Adrenal gland (tissue), 19 donors: Measurements from ENCODE around the gene OR6S1. TPM values are rescaled to one million over a fixed set of nuclear protein-coding genes. Genes with fewer than 3 reads are reported as not detected.
A peak's percentile ranks its signal among the peaks of the same experiment; 100 is the strongest.

ENCODE experiments used
- DNase-seq, 7 donors: peaks; one replicate each; pipeline ENCODE4 v3.0.0-alpha.2; 2019 to 2020
- H3K27ac ChIP-seq, 5 donors: fragments of 200-600 bp; sonication (generic) in 4 of 5; 1 replicate in 3 of 5; 2 replicates in 2 of 5; pipeline versions ENCODE4 v1.5.1 to v1.8.0; 2016 to 2020; ENCODE audit warnings: mild to moderate bottlenecking in 1 of 5
- H3K27me3 ChIP-seq: fragments of 200-600 bp; 2 replicates; pipeline ENCODE4 v1.8.0; 2021
- H3K36me3 ChIP-seq, 2 donors: fragments of 200-600 bp; replicated peaks in 1 of 2; 1 replicate in 1 of 2; 2 replicates in 1 of 2; pipeline versions ENCODE4 v1.5.1 to v1.8.0; 2018 to 2022
- H3K4me1 ChIP-seq, 2 donors: fragments of 200-600 bp; replicated peaks in 1 of 2; 1 replicate in 1 of 2; 2 replicates in 1 of 2; pipeline versions ENCODE4 v1.5.1 to v1.8.0; 2018 to 2021
- H3K4me3 ChIP-seq, 4 donors: fragments of 200-600 bp; sonication (generic) in 3 of 4; one replicate each; pipeline ENCODE4 v1.5.1; 2016 to 2018
- H3K9me3 ChIP-seq, 3 donors: fragments of 200-600 bp; sonication (generic) in 1 of 3; replicated peaks in 1 of 3; 1 replicate in 2 of 3; 2 replicates in 1 of 3; pipeline versions ENCODE4 v1.5.1 to v1.8.0; 2016 to 2021
- POLR2A ChIP-seq, 2 donors: fragments of 450-650 bp; IDR thresholded peaks; one replicate each; pipeline ENCODE4 v1.6.1; 2017; ENCODE audit warnings: antibody characterized with exemption in 2 of 2, mild to moderate bottlenecking in 2 of 2, moderate library complexity in 1 of 2
- WGBS, 4 donors: extraction: QIAGEN DNeasy Blood & Tissue Kit in 2 of 4; methylation state at CpG; one replicate each; pipeline versions ENCODE4 v1.1.5 to v1.1.7; 2013 to 2017; 5-methylcytosine and 5-hydroxymethylcytosine counted together
- intact Hi-C, 2 donors: fragments of 100-400 bp; cut with DNase I; formaldehyde crosslinking; loops; one replicate each; pipeline versions ENCODE4 v1.14.1 to v1.15.0; 2022 to 2023
- long read RNA-seq, 10 donors: library from polyadenylated mRNA in 3 of 10; unstranded in 2 of 10; stranded (forward) in 1 of 10; transcript quantifications; one replicate each; pipeline ENCODE4 v2.0.0 and lab custom pipeline, GENCODE V29; 2021 to 2026
- polyA plus RNA-seq, 3 donors: library from polyadenylated mRNA; stranded (reverse); fragments of 200-250 nt in 2 of 3; fragments of 350-450 nt in 1 of 3; fragmentation: Illumina TruSeq in 1 of 3; extraction: RNeasy Lipid Tissue Mini Kit (QIAGEN cat#74804) in 1 of 3; gene quantifications; one replicate each; pipeline ENCODE4 v1.2.3, GENCODE V29; 2013 to 2014
- total RNA-seq, 9 donors: library from RNA; depleted of rRNA in 4 of 9; stranded (reverse); fragments of >200 nt in 4 of 9; fragments of 120-200 nt in 1 of 9; fragmentation: NEBNext Ultra II Directional in 1 of 9; extraction: Animal tissue kit (Norgen Biotek cat#: 25700) in 1 of 9; gene quantifications; one replicate each; pipeline versions ENCODE4 v1.1.0 to v1.2.4, GENCODE V29; 2013 to 2023
- TF ChIP-seq, protein P1 (sequence below), 6 experiments: fragments of 450-650 bp in 4 of 6; fragments of 200-600 bp in 2 of 6; sonication (generic) in 1 of 6; IDR thresholded peaks; 1 replicate in 5 of 6; 2 replicates in 1 of 6; pipeline versions ENCODE4 v1.5.1 to v1.8.0; 2016 to 2021; ENCODE audit warnings: antibody characterized with exemption in 6 of 6, mild to moderate bottlenecking in 2 of 6, moderate library complexity in 1 of 6
- donor health status: healthy with polysubstance abuse.
- donor health status: Bipolar disorder and iron deficiency.
- donor health status: DM: yes; HTN: yes; CAD: no.
- donor health status: DM: no; HTN: no; CAD: no.
- donor health status: DM: no; HTN: no; CAD: no.
- donor health status: DM: yes; HTN: yes; CAD: no.

The OR6S1 gene, protein sequence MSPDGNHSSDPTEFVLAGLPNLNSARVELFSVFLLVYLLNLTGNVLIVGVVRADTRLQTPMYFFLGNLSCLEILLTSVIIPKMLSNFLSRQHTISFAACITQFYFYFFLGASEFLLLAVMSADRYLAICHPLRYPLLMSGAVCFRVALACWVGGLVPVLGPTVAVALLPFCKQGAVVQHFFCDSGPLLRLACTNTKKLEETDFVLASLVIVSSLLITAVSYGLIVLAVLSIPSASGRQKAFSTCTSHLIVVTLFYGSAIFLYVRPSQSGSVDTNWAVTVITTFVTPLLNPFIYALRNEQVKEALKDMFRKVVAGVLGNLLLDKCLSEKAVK
- total RNA-seq (not detected), polyA plus RNA-seq (not detected)
- long read RNA-seq, donor 1, result 0 reads
- long read RNA-seq, donor 2, result 0 reads
- long read RNA-seq, donor 3, result 0 reads
- long read RNA-seq, donor 4, result 0 reads
- long read RNA-seq, donor 5, result 0 reads
- long read RNA-seq, donor 6, result 0 reads
- long read RNA-seq, donor 7, result 0 reads
- long read RNA-seq, donor 8, result 0 reads
- long read RNA-seq, donor 9, result 0 reads
- long read RNA-seq, donor 10, result 0 reads

DNA sequence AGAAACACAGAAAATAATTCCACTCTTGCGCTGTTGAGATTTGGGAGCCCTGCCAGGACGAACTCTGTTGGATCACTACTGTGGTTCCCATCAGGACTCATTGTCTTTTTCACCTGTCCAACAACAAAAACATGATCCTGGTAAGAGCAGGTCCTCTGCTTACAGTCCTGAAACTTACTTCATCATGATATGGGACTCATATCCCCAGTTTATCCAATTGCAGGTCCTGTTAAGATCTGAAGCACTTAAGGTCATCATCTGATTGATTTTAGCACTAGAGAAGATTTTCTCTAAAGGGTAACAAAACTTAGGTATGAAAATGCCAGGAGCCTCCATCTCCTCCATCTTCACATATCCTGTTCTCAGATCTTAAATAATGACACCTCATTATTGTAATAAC is at the start of gene OR6S1:
TSS of gene OR6S1 (minus strand) at position 101 of the 400 bp plus-strand sequence. CDS start at position 101, 0 bp downstream.
- Histone ChIP-seq H3K27ac (no peak within 1 kb of the TSS), H3K36me3 (no peaks in the 10 kb centered on the region), H3K4me1 (no peaks in the 10 kb centered on the region), H3K4me3 (no peak within 1 kb of the TSS), H3K9me3 (no peaks in the 10 kb centered on the region), H3K27me3 (peaks cover 15% of the 10 kb centered on the region)
- intact Hi-C loops, result no loop called here
- no peak for DNase-seq
- 83 to 89% (median 88%) methylated on average over 2 of the region's 2 CpGs for WGBS, 4 donors
- TF ChIP-seq, protein P1, sequence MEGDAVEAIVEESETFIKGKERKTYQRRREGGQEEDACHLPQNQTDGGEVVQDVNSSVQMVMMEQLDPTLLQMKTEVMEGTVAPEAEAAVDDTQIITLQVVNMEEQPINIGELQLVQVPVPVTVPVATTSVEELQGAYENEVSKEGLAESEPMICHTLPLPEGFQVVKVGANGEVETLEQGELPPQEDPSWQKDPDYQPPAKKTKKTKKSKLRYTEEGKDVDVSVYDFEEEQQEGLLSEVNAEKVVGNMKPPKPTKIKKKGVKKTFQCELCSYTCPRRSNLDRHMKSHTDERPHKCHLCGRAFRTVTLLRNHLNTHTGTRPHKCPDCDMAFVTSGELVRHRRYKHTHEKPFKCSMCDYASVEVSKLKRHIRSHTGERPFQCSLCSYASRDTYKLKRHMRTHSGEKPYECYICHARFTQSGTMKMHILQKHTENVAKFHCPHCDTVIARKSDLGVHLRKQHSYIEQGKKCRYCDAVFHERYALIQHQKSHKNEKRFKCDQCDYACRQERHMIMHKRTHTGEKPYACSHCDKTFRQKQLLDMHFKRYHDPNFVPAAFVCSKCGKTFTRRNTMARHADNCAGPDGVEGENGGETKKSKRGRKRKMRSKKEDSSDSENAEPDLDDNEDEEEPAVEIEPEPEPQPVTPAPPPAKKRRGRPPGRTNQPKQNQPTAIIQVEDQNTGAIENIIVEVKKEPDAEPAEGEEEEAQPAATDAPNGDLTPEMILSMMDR (IDR thresholded peaks at IDR 0.05), result no peak
- no peak for TF ChIP-seq POLR2A (IDR thresholded peaks at IDR 0.05)

- TF ChIP-seq, protein P1 (IDR thresholded peaks at IDR 0.05), result peak; percentile 75 to 91 (median 88)
- TF ChIP-seq POLR2A (IDR thresholded peaks at IDR 0.05), result no peak
- intact Hi-C loops, result loop anchor here (5.0 to 10.0 kb wide), 3 partner anchors 156 to 274 kb away; no protein-coding TSS in a partner anchor
- no peak overlapping the region for H3K4me3 ChIP-seq
- 26 to 31% (median 28%) methylated on average over 9 of the region's 9 CpGs for WGBS, 4 donors
- H3K27ac ChIP-seq, result no peak overlapping the region
- peak; percentile 39 to 79 (median 49) for DNase-seq
- no peaks in the 10 kb centered on the region for H3K36me3 ChIP-seq
- no peaks in the 10 kb centered on the region for H3K9me3 ChIP-seq
- H3K4me1 ChIP-seq, result peaks cover 0 to 11% of the 10 kb centered on the region in 2 donors
- no peaks in the 10 kb centered on the region for H3K27me3 ChIP-seq
Measured at GRCh38 chr14:20690848-20691640, 49.6 kb upstream of the OR6S1 start.

GRCh38 chr14:20688167-20688839 is 46.8 kb upstream of the OR6S1 start, which contains the start of gene ANG:
Gene ANG, plus strand, starts transcription at chr14:20688764. Its CDS starts 4,801 bp downstream, at chr14:20693565.
- intact Hi-C loops, result loop anchor here in 1 of 2 donors (10.0 kb wide), 1 partner anchor 364 kb away; no protein-coding TSS in a partner anchor
- no peak within 1 kb of the TSS for H3K27ac ChIP-seq

More at GRCh38 chr14:20688167-20688839, 46.8 kb upstream of the OR6S1 start, which contains the start of gene ANG:
- Histone ChIP-seq H3K36me3 (no peaks in the 10 kb centered on the region), H3K27me3 (no peaks in the 10 kb centered on the region), H3K4me1 (peaks cover 0 to 11% of the 10 kb centered on the region in 2 donors), H3K4me3 (no peak within 1 kb of the TSS), H3K9me3 (no peaks in the 10 kb centered on the region)
- no peak for TF ChIP-seq POLR2A (IDR thresholded peaks at IDR 0.05)
- TF ChIP-seq, protein P1 (IDR thresholded peaks at IDR 0.05), result no peak
- no peak for DNase-seq
- 73 to 86% (median 77%) methylated on average over 7 of the region's 7 CpGs for WGBS, 4 donors
